Measurements from ENCODE around the gene C1QTNF3. TPM values are rescaled to one million over a fixed set of nuclear protein-coding genes. Genes with fewer than 3 reads are reported as not detected.
"Not testable (repeated sequence)": the region's sequence is repeated elsewhere in the genome, so short reads cannot be mapped to it uniquely, and the experiment has no call there.

Gene C1QTNF3
- total RNA-seq, 1 donor from 2014 or later: 1.5 TPM

DNA sequence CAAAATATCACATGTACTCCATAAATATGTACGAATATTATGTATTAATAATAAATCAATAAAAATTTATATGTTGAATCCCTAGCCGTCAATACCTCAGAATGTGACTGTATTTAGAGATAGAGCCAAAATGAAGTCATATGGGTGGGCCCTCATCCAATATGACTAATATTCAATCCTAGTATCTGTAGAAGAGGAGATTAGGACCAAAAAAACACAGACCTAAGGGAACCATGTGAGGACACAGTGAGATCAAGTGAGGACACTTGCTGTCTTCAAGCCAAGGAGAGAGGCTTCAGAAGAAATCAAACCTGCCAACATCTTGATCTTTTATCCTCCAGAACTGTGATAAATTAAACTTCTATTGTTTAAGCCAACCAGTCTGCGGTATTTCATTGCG is 31.5 kb downstream of the C1QTNF3 start:
- intact Hi-C loops (cut with micrococcal nuclease): no loop called here
- H3K4me3 Mint-ChIP-seq (ENCODE audit: low read depth): no peak overlapping the region
- no peak overlapping the region for H3K27ac Mint-ChIP-seq
- H3K4me1 Mint-ChIP-seq (ENCODE audit: low read depth): peaks cover 37% of the 10 kb centered on the region
- peaks cover 13% of the 10 kb centered on the region for H3K36me3 Mint-ChIP-seq (ENCODE audit: low read depth)
- no peak for DNase-seq (ENCODE audit: low spot score)
- H3K27me3 Mint-ChIP-seq (ENCODE audit: low read depth): no peaks in the 10 kb centered on the region
- peaks cover 6% of the 10 kb centered on the region for H3K9me3 Mint-ChIP-seq

DNA sequence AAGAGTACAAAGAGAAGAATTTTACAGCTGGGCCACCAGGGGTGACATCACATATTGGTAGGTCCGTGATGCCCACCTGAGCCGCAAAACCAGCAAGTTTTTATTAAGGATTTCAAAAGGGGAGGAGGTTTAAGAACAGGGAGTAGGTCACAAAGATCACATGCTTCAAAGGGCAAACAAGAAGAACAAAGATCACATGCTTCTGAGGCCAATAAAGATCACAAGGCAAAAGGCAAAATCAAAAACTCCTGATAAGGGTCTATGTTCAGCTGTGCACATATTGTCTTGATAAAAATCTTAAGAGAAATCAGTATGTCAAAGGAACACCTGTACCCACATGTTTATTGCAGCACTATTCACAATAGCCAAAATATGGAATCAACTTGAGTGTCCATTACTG is 32.9 kb downstream of the C1QTNF3 start:
- H3K36me3 Mint-ChIP-seq (ENCODE audit: low read depth); H3K27me3 Mint-ChIP-seq (ENCODE audit: low read depth); H3K9me3 Mint-ChIP-seq; DNase-seq (ENCODE audit: low spot score); H3K4me3 Mint-ChIP-seq (ENCODE audit: low read depth); intact Hi-C loops (cut with micrococcal nuclease); H3K27ac Mint-ChIP-seq: not testable (repeated sequence)
- peaks cover 32% of the 10 kb centered on the region for H3K4me1 Mint-ChIP-seq (ENCODE audit: low read depth)

DNA sequence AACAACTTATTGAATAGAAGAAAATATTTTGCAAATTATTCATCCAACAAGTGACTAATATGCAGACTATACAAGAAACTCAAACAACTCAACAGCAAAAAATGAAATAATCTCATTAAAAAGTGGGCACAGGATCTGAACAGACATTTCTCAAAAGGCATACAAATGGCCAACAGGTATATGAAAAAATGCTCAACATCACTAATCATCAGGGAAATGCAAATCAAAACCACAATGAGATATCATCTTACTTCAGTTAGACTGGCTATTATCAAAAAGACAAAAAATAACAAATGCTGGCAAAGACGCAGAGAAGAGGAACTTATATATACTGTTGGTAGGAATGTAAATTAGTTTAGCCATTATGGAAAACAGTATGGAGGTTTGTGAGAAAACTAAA is 33.4 kb downstream of the C1QTNF3 start:
- H3K27me3 Mint-ChIP-seq (ENCODE audit: low read depth): no peaks in the 10 kb centered on the region
- H3K27ac Mint-ChIP-seq: no peak overlapping the region
- peaks cover 6% of the 10 kb centered on the region for H3K9me3 Mint-ChIP-seq
- peaks cover 29% of the 10 kb centered on the region for H3K4me1 Mint-ChIP-seq (ENCODE audit: low read depth)
- H3K36me3 Mint-ChIP-seq (ENCODE audit: low read depth): peaks cover 12% of the 10 kb centered on the region
- intact Hi-C loops (cut with micrococcal nuclease): loop anchor here (2.0 kb wide), 2 partner anchors 45 to 569 kb away; partner anchors contain the start of gene TARS1
- DNase-seq (ENCODE audit: low spot score): no peak
- H3K4me3 Mint-ChIP-seq (ENCODE audit: low read depth): no peak overlapping the region

DNA sequence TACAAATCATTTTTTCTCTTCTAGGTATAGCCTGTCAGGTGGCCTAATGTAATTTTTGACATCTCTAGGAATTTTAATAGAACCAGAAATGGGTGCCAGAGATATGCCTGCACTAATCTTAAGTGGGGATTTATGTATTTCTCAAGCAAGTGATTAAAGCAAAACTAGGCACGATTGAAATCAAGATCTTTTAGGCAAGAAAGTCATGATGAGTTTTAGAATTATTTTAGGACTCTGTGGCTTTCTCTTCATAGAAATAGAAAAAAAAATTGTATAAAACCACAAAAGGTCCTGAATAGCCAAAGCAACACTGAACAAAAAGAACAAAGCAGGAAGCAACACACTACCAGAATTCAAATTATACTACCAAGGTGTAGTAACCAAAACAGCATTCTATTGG is 34.2 kb downstream of the C1QTNF3 start:
- intact Hi-C loops (cut with micrococcal nuclease): loop anchor here (1.0 to 2.0 kb wide), 3 partner anchors 13 to 568 kb away; partner anchors contain the start of gene TARS1
- H3K4me1 Mint-ChIP-seq (ENCODE audit: low read depth): peaks cover 29% of the 10 kb centered on the region
- peak overlapping the region; percentile 86 for H3K4me3 Mint-ChIP-seq (ENCODE audit: low read depth)
- H3K36me3 Mint-ChIP-seq (ENCODE audit: low read depth): peaks cover 15% of the 10 kb centered on the region
- H3K9me3 Mint-ChIP-seq: peaks cover 3% of the 10 kb centered on the region
- no peak for DNase-seq (ENCODE audit: low spot score)
- H3K27ac Mint-ChIP-seq: peak overlapping the region; percentile 86
- no peaks in the 10 kb centered on the region for H3K27me3 Mint-ChIP-seq (ENCODE audit: low read depth)

DNA sequence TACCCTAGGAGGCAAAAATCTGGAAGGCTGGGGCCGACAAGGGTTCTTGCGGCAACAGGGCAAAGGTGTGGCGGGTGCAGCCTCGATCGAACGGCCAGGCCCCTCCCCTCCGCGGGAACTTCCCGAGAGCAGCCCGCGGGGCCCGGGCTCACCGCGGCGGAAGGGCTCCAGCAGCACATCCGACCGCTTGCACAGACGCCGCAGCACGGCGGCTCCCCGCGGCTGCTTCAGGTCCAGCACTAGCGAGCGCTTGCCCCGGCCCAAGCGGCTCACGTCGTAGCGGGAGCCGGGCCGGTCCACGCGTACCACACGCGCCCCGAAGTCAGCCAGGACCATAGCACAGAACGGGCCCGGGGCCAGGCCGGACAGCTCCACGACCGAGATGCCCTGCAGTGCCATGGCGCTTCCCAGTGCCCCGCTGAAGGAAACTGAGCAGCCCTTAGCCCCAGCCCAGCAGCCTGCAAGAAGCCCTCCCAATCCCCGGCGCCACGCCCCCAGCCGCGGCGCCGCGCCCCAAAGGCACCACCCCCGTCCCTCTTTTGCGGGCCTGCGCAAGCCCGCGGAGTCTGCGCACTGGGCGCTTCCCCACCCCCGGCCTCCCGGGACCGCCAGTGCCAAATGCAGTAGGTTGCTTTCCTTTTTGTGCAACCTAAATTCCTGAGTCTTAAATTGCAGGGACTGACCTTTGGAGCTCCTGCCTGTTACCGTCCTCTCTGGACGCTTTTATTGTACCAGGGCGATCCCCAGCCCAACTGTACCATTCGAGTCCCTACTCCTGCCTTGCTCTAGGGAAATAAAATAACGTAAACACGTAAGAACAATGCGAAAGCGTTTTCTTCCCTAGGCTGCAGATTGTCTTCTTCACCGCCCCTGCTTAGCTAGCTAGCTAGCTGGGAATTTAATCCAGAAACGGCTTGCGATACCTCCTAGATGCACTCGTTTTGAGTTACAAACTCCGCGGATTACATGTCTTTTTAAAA is 35.1 kb downstream of the C1QTNF3 start, which contains the start of gene AMACR:
TSS of gene AMACR (minus strand) at position 430 of the 980 bp plus-strand sequence. CDS start at position 399, 31 bp downstream.
- no peaks in the 10 kb centered on the region for H3K27me3 Mint-ChIP-seq (ENCODE audit: low read depth)
- peak within 1 kb of the TSS; percentile 86 for H3K4me3 Mint-ChIP-seq (ENCODE audit: low read depth)
- H3K9me3 Mint-ChIP-seq: no peaks in the 10 kb centered on the region
- DNase-seq (ENCODE audit: low spot score): peak; percentile 85
- peak within 1 kb of the TSS; percentile 86 for H3K27ac Mint-ChIP-seq
- H3K36me3 Mint-ChIP-seq (ENCODE audit: low read depth): peaks cover 19% of the 10 kb centered on the region
- intact Hi-C loops (cut with micrococcal nuclease): loop anchor here (1.0 to 2.0 kb wide), 3 partner anchors 14 to 567 kb away; partner anchors contain the start of gene TARS1
- peaks cover 29% of the 10 kb centered on the region for H3K4me1 Mint-ChIP-seq (ENCODE audit: low read depth)

DNA sequence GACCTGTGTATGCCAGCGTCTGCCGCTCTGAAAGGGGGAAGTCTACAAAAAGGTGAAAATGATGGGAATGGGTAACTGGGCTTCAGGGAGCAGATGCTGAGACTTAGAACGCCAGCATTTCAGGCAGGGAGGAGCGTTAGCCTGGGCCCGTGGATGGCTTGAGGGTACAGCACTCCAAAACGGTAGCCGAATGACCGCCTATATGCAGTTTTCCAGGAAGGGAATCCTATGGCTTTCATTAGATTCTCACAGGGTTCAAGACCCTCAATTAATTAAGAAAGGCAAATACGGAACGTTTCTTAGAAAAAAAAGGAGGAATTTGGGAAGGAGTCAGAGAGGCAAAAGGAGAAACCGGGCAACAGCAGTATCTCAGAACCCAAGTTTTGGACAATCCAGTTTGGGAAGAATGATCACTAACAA is 35.8 kb downstream of the C1QTNF3 start:
- peak overlapping the region; percentile 84 for H3K27ac Mint-ChIP-seq
- no peaks in the 10 kb centered on the region for H3K27me3 Mint-ChIP-seq (ENCODE audit: low read depth)
- DNase-seq (ENCODE audit: low spot score): no peak
- H3K9me3 Mint-ChIP-seq: no peaks in the 10 kb centered on the region
- peaks cover 19% of the 10 kb centered on the region for H3K36me3 Mint-ChIP-seq (ENCODE audit: low read depth)
- peak overlapping the region; percentile 86 for H3K4me3 Mint-ChIP-seq (ENCODE audit: low read depth)
- intact Hi-C loops (cut with micrococcal nuclease): no loop called here
- peaks cover 29% of the 10 kb centered on the region for H3K4me1 Mint-ChIP-seq (ENCODE audit: low read depth)

DNA sequence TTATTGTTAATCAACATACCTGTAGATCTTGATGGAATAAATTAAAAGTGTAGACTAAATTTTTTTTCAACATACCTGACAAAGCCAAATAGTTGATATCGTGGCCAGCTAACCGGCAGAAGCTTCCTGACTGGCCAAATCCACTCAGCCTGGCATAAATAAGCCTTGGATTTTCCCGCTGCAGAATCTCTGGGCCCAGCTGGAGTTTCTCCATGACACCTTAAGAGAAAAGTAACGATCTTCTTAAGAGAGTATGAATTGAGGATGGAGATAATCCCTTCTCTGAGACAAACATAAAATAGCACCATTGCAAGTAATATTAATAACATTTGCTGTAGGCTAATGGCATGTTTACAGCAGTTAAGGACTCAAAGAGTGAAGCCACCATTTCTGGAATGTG is 37.3 kb downstream of the C1QTNF3 start:
- Mint-ChIP-seq H3K4me1 (ENCODE audit: low read depth) (peaks cover 26% of the 10 kb centered on the region), H3K9me3 (no peaks in the 10 kb centered on the region), H3K27ac (no peak overlapping the region), H3K27me3 (ENCODE audit: low read depth) (no peaks in the 10 kb centered on the region), H3K4me3 (ENCODE audit: low read depth) (no peak overlapping the region), H3K36me3 (ENCODE audit: low read depth) (peaks cover 19% of the 10 kb centered on the region)
- intact Hi-C loops (cut with micrococcal nuclease): no loop called here
- no peak for DNase-seq (ENCODE audit: low spot score)

DNA sequence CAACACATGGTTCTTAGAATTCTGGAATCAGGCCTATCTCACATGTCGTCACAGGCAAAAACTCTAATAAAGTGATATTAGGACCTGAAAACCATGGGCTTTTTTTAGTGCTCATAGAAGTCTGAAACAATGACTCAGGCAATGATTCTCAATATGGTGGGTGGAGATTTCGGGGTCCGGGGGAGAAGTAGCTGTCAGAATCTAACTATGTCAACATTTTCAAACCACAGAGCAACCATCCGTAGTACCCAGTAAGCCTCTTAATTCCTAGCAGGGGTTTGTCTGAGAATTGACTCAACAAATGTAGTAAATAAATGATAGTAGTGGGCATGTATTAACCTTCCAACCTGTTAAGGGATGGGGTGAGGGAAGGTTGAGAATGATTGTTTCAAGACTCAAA is 37.8 kb downstream of the C1QTNF3 start:
- no peak overlapping the region for H3K4me3 Mint-ChIP-seq (ENCODE audit: low read depth)
- no peak for DNase-seq (ENCODE audit: low spot score)
- H3K9me3 Mint-ChIP-seq: no peaks in the 10 kb centered on the region
- H3K27ac Mint-ChIP-seq: no peak overlapping the region
- H3K4me1 Mint-ChIP-seq (ENCODE audit: low read depth): peaks cover 26% of the 10 kb centered on the region
- peaks cover 19% of the 10 kb centered on the region for H3K36me3 Mint-ChIP-seq (ENCODE audit: low read depth)
- H3K27me3 Mint-ChIP-seq (ENCODE audit: low read depth): no peaks in the 10 kb centered on the region
- intact Hi-C loops (cut with micrococcal nuclease): no loop called here

DNA sequence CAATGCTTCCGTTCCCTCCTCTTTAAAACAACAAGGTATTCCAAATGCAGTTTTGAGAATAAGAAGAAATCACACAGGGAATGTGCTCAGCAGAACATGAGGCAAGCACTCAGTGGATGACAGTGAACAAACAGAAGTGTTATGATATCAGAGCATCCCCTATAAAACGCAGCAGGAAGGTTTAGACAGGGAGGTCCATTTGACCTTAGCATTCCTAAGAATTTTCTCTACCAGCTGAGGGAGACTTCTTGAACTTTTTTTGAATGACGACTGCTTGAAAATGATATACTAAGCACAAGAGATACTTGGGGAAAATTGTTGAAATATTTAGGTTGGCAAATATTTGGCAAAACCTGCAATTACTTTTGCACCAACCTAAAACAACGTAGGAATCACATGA is 39.1 kb downstream of the C1QTNF3 start:
- H3K4me1 Mint-ChIP-seq (ENCODE audit: low read depth): peaks cover 20% of the 10 kb centered on the region

DNA sequence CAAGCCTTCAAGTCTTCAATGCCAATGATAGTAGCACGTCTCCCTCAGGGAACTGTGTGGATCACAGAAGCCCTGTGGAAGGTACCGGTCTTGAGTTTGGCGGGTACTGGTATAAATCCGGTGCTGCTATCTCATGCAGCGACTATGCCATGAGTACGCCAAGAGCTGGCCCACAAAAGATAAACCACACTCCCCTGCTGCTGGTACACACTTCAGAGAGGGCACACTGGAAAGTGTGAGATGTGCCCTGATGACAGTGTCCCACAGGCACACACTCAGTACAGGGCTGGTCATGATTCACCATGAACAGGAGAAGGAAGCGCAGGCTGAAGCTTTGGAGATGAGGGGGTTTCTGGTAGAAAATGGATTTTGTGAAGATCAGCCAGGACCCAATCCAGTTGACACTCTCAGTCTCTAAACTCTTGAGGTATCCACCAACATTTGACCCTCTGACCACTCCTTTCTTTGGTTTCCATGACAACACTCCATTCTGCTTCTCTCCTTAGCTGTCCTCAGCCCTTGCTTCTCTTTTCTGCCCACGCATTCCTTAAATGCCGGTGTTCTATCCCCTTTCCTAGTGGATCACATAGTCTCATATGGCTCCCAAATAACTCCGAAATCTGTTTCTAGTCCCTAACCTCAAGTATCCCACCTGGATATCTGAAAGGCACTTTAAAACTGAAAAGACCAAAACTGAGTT is 40.2 kb downstream of the C1QTNF3 start:
- Mint-ChIP-seq H3K9me3 (no peaks in the 10 kb centered on the region), H3K4me3 (ENCODE audit: low read depth) (no peak overlapping the region), H3K36me3 (ENCODE audit: low read depth) (peaks cover 24% of the 10 kb centered on the region), H3K27ac (no peak overlapping the region), H3K4me1 (ENCODE audit: low read depth) (peaks cover 13% of the 10 kb centered on the region), H3K27me3 (ENCODE audit: low read depth) (no peaks in the 10 kb centered on the region)
- DNase-seq (ENCODE audit: low spot score): no peak
- intact Hi-C loops (cut with micrococcal nuclease): no loop called here

More for the DNA sequence above, 39.1 kb downstream of the C1QTNF3 start:
- no peaks in the 10 kb centered on the region for H3K27me3 Mint-ChIP-seq (ENCODE audit: low read depth)
- intact Hi-C loops (cut with micrococcal nuclease): no loop called here
- H3K4me3 Mint-ChIP-seq (ENCODE audit: low read depth): no peak overlapping the region
- peaks cover 19% of the 10 kb centered on the region for H3K36me3 Mint-ChIP-seq (ENCODE audit: low read depth)
- no peak for DNase-seq (ENCODE audit: low spot score)
- no peak overlapping the region for H3K27ac Mint-ChIP-seq
- no peaks in the 10 kb centered on the region for H3K9me3 Mint-ChIP-seq

DNA sequence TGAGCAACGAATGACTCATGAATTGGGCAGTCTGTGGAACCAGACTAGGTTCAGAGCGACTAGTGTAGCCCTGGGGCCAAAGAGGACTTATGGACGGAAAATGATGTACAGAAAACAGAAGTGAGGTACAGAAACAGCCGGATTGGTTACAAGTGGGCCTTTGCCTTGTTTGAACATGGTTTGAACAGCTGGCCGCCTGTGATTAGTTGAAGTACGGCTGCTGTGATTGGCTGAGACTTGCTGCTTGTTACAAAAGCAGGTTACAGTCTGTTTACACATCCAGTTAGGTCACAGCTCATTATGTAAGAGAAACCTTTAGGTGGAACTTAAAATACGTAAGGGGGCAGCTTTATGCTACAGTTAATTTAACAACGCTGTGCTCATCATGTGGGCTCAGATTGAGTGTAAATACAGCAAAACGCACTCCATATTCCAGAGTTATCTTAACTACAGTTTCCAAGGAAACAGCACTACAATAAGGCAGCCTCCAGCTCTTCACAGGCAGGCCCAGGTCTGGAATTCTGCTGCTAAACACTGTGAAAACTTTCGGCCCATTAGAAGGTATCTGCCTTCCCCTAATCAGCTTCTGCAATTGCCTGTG is 41.7 kb downstream of the C1QTNF3 start:
- intact Hi-C loops (cut with micrococcal nuclease): no loop called here
- Mint-ChIP-seq H3K4me3 (ENCODE audit: low read depth) (no peak overlapping the region), H3K27me3 (ENCODE audit: low read depth) (no peaks in the 10 kb centered on the region), H3K27ac (no peak overlapping the region), H3K36me3 (ENCODE audit: low read depth) (peaks cover 28% of the 10 kb centered on the region), H3K9me3 (no peaks in the 10 kb centered on the region), H3K4me1 (ENCODE audit: low read depth) (peaks cover 14% of the 10 kb centered on the region)
- no peak for DNase-seq (ENCODE audit: low spot score)

DNA sequence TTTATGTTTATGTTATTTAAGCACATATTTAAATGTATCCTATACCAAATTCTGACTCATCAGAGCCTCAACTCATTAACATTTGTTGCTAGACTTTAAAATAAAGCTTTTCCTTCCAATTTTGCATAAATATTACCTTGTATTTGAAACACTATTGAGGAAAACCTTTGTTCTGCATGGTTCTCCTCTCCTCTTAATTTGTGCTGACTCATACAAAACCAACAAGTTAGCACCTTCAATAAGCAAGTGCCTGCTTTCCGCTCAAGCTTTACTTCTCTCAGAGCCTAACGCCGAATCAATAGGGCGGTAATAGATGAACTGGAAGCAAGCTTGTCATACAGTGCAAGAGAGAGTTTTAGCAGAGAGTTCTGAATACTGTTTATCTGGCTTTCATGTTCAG is 43.0 kb downstream of the C1QTNF3 start:
- H3K4me3 Mint-ChIP-seq (ENCODE audit: low read depth): no peak overlapping the region
- H3K27me3 Mint-ChIP-seq (ENCODE audit: low read depth): no peaks in the 10 kb centered on the region
- H3K4me1 Mint-ChIP-seq (ENCODE audit: low read depth): peaks cover 18% of the 10 kb centered on the region
- peaks cover 28% of the 10 kb centered on the region for H3K36me3 Mint-ChIP-seq (ENCODE audit: low read depth)
- no peak overlapping the region for H3K27ac Mint-ChIP-seq
- no peak for DNase-seq (ENCODE audit: low spot score)
- H3K9me3 Mint-ChIP-seq: no peaks in the 10 kb centered on the region
- intact Hi-C loops (cut with micrococcal nuclease): loop anchor here (10.0 kb wide), 1 partner anchor 165 kb away; no protein-coding TSS in a partner anchor
